Karpas-422 (cell line): ENCODE data around the gene ASTL. TPM values are rescaled to one million over a fixed set of nuclear protein-coding genes. Genes with fewer than 3 reads are reported as not detected.

ENCODE experiments used
- DNase-seq: peaks from one replicate; pipeline ENCODE4 v3.0.0-alpha.2; 2015
- H2AFZ ChIP-seq: fragments of 200-600 bp; sonication (generic); 2 replicates; pipeline ENCODE4 v1.6.1; 2014; ENCODE audit warnings: antibody characterized with exemption, low read length, mixed read lengths
- H3K27ac ChIP-seq: fragments of 200-600 bp; sonication (generic); 2 replicates; pipeline ENCODE4 v1.5.1; 2014; ENCODE audit warnings: mild to moderate bottlenecking, low read length, moderate library complexity
- H3K27me3 ChIP-seq: fragments of 200-600 bp; sonication (generic); 2 replicates; pipeline ENCODE4 v1.6.1; 2014; ENCODE audit warnings: low read length, mixed read lengths
- H3K36me3 ChIP-seq: fragments of 200-600 bp; sonication (generic); 2 replicates; pipeline ENCODE4 v1.6.1; 2014; ENCODE audit warnings: low read length, mixed read lengths; ENCODE audit not compliant: insufficient read depth
- H3K4me1 ChIP-seq: fragments of 200-600 bp; sonication (generic); 2 replicates; pipeline ENCODE4 v1.6.1; 2014; ENCODE audit warnings: mild to moderate bottlenecking, low read length, mixed read lengths
- H3K4me2 ChIP-seq: fragments of 200-600 bp; sonication (generic); 2 replicates; pipeline ENCODE4 v1.6.1; 2014; ENCODE audit warnings: low read length, low read depth, mild to moderate bottlenecking; ENCODE audit not compliant: poor library complexity, severe bottlenecking
- H3K4me3 ChIP-seq: fragments of 200-600 bp; sonication (generic); 2 replicates; pipeline ENCODE4 v1.5.1; 2014; ENCODE audit warnings: mild to moderate bottlenecking, antibody characterized with exemption, low read length, mixed read lengths
- H3K79me2 ChIP-seq: fragments of 200-600 bp; sonication (generic); 2 replicates; pipeline ENCODE4 v1.6.1; 2014; ENCODE audit warnings: mild to moderate bottlenecking, low read length, mixed read lengths
- H3K9ac ChIP-seq: fragments of 200-600 bp; sonication (generic); 2 replicates; pipeline ENCODE4 v1.6.0; 2014; ENCODE audit warnings: low read length
- H3K9me2 ChIP-seq: fragments of 200-600 bp; sonication (generic), shearing (Covaris generic); replicated peaks from 2 replicates; pipeline ENCODE4 v1.6.0; 2014; ENCODE audit warnings: mild to moderate bottlenecking, low read length, moderate library complexity; ENCODE audit not compliant: insufficient read depth
- H3K9me3 ChIP-seq: fragments of 300-700, 200-600 bp; sonication (generic); 2 replicates; pipeline ENCODE4 v1.6.1; 2014; ENCODE audit warnings: low read length, mixed read lengths
- H4K20me1 ChIP-seq: fragments of 200-600 bp; sonication (generic); 2 replicates; pipeline ENCODE4 v1.6.1; 2014; ENCODE audit warnings: mild to moderate bottlenecking, antibody characterized with exemption, low read length, low read depth; ENCODE audit not compliant: insufficient read depth
- total RNA-seq: library from RNA; depleted of rRNA; stranded (reverse); fragments of >200 nt; shearing (Covaris generic); gene quantifications from 2 replicates; pipeline ENCODE4 v1.2.3, GENCODE V29; 2014; ENCODE audit warnings: low replicate concordance

ASTL gene
- total RNA-seq, 1 experiment from 2014 or later, result not detected

GRCh38 chr2:96097441-96097840 lies 40.9 kb downstream of the ASTL start:
- Histone ChIP-seq H3K4me1 (no peaks in the 10 kb centered on the region), H3K9ac (no peak overlapping the region), H4K20me1 (no peaks in the 10 kb centered on the region), H3K27me3 (no peaks in the 10 kb centered on the region), H3K36me3 (no peaks in the 10 kb centered on the region), H3K4me2 (no peak overlapping the region), H3K9me3 (no peaks in the 10 kb centered on the region), H3K79me2 (no peaks in the 10 kb centered on the region), H3K9me2 (no peaks in the 10 kb centered on the region), H2AFZ (no peak overlapping the region), H3K27ac (no peak overlapping the region), H3K4me3 (no peak overlapping the region)
- no peak for DNase-seq

GRCh38 chr2:96095116-96095636 lies 43.1 kb downstream of the ASTL start:
- Histone ChIP-seq H3K9me2 (no peaks in the 10 kb centered on the region), H3K27ac (no peak overlapping the region), H2AFZ (no peak overlapping the region), H4K20me1 (no peaks in the 10 kb centered on the region), H3K9me3 (no peaks in the 10 kb centered on the region), H3K4me3 (no peak overlapping the region), H3K4me1 (no peaks in the 10 kb centered on the region), H3K79me2 (no peaks in the 10 kb centered on the region), H3K27me3 (no peaks in the 10 kb centered on the region), H3K4me2 (no peak overlapping the region), H3K9ac (no peak overlapping the region), H3K36me3 (no peaks in the 10 kb centered on the region)
- DNase-seq, result no peak

GRCh38 chr2:96093528-96093927 lies 44.8 kb downstream of the ASTL start:
- H2AFZ ChIP-seq, result no peak overlapping the region
- H3K27ac ChIP-seq, result no peak overlapping the region
- no peak overlapping the region for H3K4me3 ChIP-seq
- no peaks in the 10 kb centered on the region for H4K20me1 ChIP-seq
- no peak overlapping the region for H3K4me2 ChIP-seq
- H3K79me2 ChIP-seq, result no peaks in the 10 kb centered on the region
- no peaks in the 10 kb centered on the region for H3K9me3 ChIP-seq
- H3K4me1 ChIP-seq, result peaks cover 4% of the 10 kb centered on the region
- no peaks in the 10 kb centered on the region for H3K9me2 ChIP-seq
- H3K36me3 ChIP-seq, result no peaks in the 10 kb centered on the region
- no peak for DNase-seq
- H3K27me3 ChIP-seq, result no peaks in the 10 kb centered on the region
- no peak overlapping the region for H3K9ac ChIP-seq

- no peak for DNase-seq
- Histone ChIP-seq H3K4me1 (peaks cover 10% of the 10 kb centered on the region), H3K4me3 (no peak overlapping the region), H3K9ac (no peak overlapping the region), H3K27me3 (no peaks in the 10 kb centered on the region), H3K79me2 (no peaks in the 10 kb centered on the region), H3K36me3 (no peaks in the 10 kb centered on the region), H3K27ac (no peak overlapping the region), H3K4me2 (no peak overlapping the region), H4K20me1 (no peaks in the 10 kb centered on the region), H2AFZ (no peak overlapping the region), H3K9me3 (no peaks in the 10 kb centered on the region), H3K9me2 (no peaks in the 10 kb centered on the region)
Observed at GRCh38 chr2:96092951-96093350, 45.4 kb downstream of the ASTL start.

GRCh38 chr2:96092573-96092877 lies 45.8 kb downstream of the ASTL start:
- Histone ChIP-seq H3K27ac (no peak overlapping the region), H2AFZ (no peak overlapping the region), H3K9me3 (no peaks in the 10 kb centered on the region), H3K9ac (no peak overlapping the region), H3K4me1 (peaks cover 14% of the 10 kb centered on the region), H3K79me2 (no peaks in the 10 kb centered on the region), H3K9me2 (no peaks in the 10 kb centered on the region), H3K4me2 (no peak overlapping the region), H3K27me3 (no peaks in the 10 kb centered on the region), H3K36me3 (no peaks in the 10 kb centered on the region), H3K4me3 (no peak overlapping the region), H4K20me1 (no peaks in the 10 kb centered on the region)
- no peak for DNase-seq

- H3K9ac ChIP-seq, result no peak overlapping the region
- DNase-seq, result no peak
Observed at GRCh38 chr2:96091711-96092572, 46.4 kb downstream of the ASTL start.

GRCh38 chr2:96091141-96091710 lies 47.1 kb downstream of the ASTL start:
- Histone ChIP-seq H3K9ac (no peak overlapping the region), H2AFZ (no peak overlapping the region), H3K4me2 (no peak overlapping the region), H3K27ac (no peak overlapping the region), H4K20me1 (no peaks in the 10 kb centered on the region), H3K27me3 (no peaks in the 10 kb centered on the region), H3K4me1 (peaks cover 25% of the 10 kb centered on the region), H3K79me2 (no peaks in the 10 kb centered on the region), H3K4me3 (no peak overlapping the region), H3K9me3 (no peaks in the 10 kb centered on the region), H3K36me3 (no peaks in the 10 kb centered on the region), H3K9me2 (no peaks in the 10 kb centered on the region)
- DNase-seq, result no peak

More at GRCh38 chr2:96091711-96092572, 46.4 kb downstream of the ASTL start:
- Histone ChIP-seq H3K79me2 (no peaks in the 10 kb centered on the region), H3K4me2 (no peak overlapping the region), H3K4me1 (peaks cover 20% of the 10 kb centered on the region), H3K9me2 (no peaks in the 10 kb centered on the region), H3K9me3 (no peaks in the 10 kb centered on the region), H4K20me1 (no peaks in the 10 kb centered on the region), H3K36me3 (no peaks in the 10 kb centered on the region), H3K27me3 (no peaks in the 10 kb centered on the region), H3K4me3 (no peak overlapping the region), H2AFZ (no peak overlapping the region), H3K27ac (no peak overlapping the region)

GRCh38 chr2:96090196-96090926 lies 47.9 kb downstream of the ASTL start:
- Histone ChIP-seq H3K9me2 (no peaks in the 10 kb centered on the region), H3K36me3 (no peaks in the 10 kb centered on the region), H3K79me2 (no peaks in the 10 kb centered on the region), H3K9me3 (no peaks in the 10 kb centered on the region), H3K9ac (no peak overlapping the region), H3K4me3 (no peak overlapping the region), H2AFZ (no peak overlapping the region), H4K20me1 (no peaks in the 10 kb centered on the region), H3K4me2 (no peak overlapping the region), H3K4me1 (peaks cover 34% of the 10 kb centered on the region), H3K27ac (no peak overlapping the region), H3K27me3 (no peaks in the 10 kb centered on the region)
- no peak for DNase-seq
